PC-3 (cell line): Measurements from ENCODE around the gene SIGLEC14.

ENCODE experiments used
- CTCF ChIP-seq: fragments of 300-600 bp; sonication (generic); conservative IDR thresholded peaks from 2 replicates; pipeline ENCODE4 v1.5.1; 2017; ENCODE audit warnings: antibody characterized with exemption, low read depth, mild to moderate bottlenecking, low read length
- EZH2phosphoT487 ChIP-seq: fragments of 300-600 bp; sonication (generic); IDR thresholded peaks from 2 replicates; pipeline ENCODE4 v1.6.1; 2018; ENCODE audit warnings: mild to moderate bottlenecking, antibody characterized with exemption, low read length, borderline replicate concordance

GRCh38 chr19:51593969-51594773 is 52.5 kb downstream of the SIGLEC14 start:
- TF ChIP-seq EZH2phosphoT487 (no peak), CTCF (no peak)
